K562 (cell line): ENCODE measurements around the gene RAB43. TPM values are rescaled to one million over a fixed set of nuclear protein-coding genes. Genes with fewer than 3 reads are reported as not detected.

ENCODE experiments used
- ARID1B ChIP-seq: fragments of 450-650 bp; IDR thresholded peaks from 2 replicates; pipeline ENCODE4 v1.6.1; 2016; ENCODE audit warnings: antibody characterized with exemption, mild to moderate bottlenecking, inconsistent platforms
- BRD4 ChIP-seq: fragments of 200-600 bp; sonication (generic); IDR thresholded peaks from 2 replicates; pipeline ENCODE4 v1.6.1; 2017; ENCODE audit warnings: inconsistent platforms
- GATAD2B ChIP-seq: fragments of 450-650 bp; IDR thresholded peaks from 2 replicates; pipeline ENCODE4 v1.6.1; 2017; ENCODE audit warnings: mild to moderate bottlenecking, borderline replicate concordance
- HNRNPH1 ChIP-seq: fragments of 200-400 bp; formaldehyde crosslinking; optimal IDR thresholded peaks from 2 replicates; pipeline ENCODE3; 2017; ENCODE audit warnings: low read depth, mild to moderate bottlenecking, low read length, moderate library complexity
- JUND ChIP-seq, 2 experiments: IDR thresholded peaks; 2 replicates in 1 of 2; 3 replicates in 1 of 2; pipeline ENCODE4 v1.6.1; 2011; ENCODE audit warnings: borderline replicate concordance in 2 of 2, low read depth in 2 of 2, low read length in 2 of 2, improper control_type of control experiment in 1 of 2, missing biosample characterization in 1 of 2, missing genetic modification characterization in 1 of 2, missing genetic modification reagents in 1 of 2
- KHSRP ChIP-seq: fragments of 450-650 bp; IDR thresholded peaks from 2 replicates; pipeline ENCODE4 v1.6.1; 2017
- MEF2D ChIP-seq: conservative IDR thresholded peaks from 2 replicates; pipeline ENCODE4 v1.6.1; 2016; ENCODE audit warnings: low read depth, missing genetic modification characterization, missing compliant biosample characterization
- MITF ChIP-seq: IDR thresholded peaks from 2 replicates; pipeline ENCODE4 v1.6.1; 2014; ENCODE audit warnings: antibody characterized with exemption
- NFIC ChIP-seq: fragments of 450-650 bp; IDR thresholded peaks from 2 replicates; pipeline ENCODE4 v1.6.1; 2017; ENCODE audit warnings: mild to moderate bottlenecking, inconsistent platforms
- RNF2 ChIP-seq: sonication (generic); IDR thresholded peaks from 2 replicates; pipeline ENCODE4 v1.6.1; 2016
- SMARCB1 ChIP-seq: IDR thresholded peaks from 2 replicates; pipeline ENCODE4 v1.6.1; 2011; ENCODE audit warnings: improper control_type of control experiment, low read depth; ENCODE audit not compliant: insufficient read length
- SMARCC2 ChIP-seq: fragments of 450-650 bp; IDR thresholded peaks from 2 replicates; pipeline ENCODE4 v1.6.1; 2017; ENCODE audit warnings: antibody characterized with exemption, moderate library complexity, mild to moderate bottlenecking, low read depth
- SPI1 ChIP-seq: IDR thresholded peaks from 2 replicates; pipeline ENCODE4 v1.6.1; 2011; ENCODE audit warnings: low read depth, low read length, control low read depth, borderline replicate concordance
- TBL1XR1 ChIP-seq, 2 experiments: IDR thresholded peaks; 2 replicates each; pipeline ENCODE4 v1.6.1; 2012; ENCODE audit warnings: improper control_type of control experiment in 2 of 2, low read length in 2 of 2, mild to moderate bottlenecking in 1 of 2
- TCF7 ChIP-seq: sonication (generic); IDR thresholded peaks from 2 replicates; pipeline ENCODE4 v1.6.1; 2016; ENCODE audit warnings: antibody characterized with exemption, borderline replicate concordance
- TFAP4 ChIP-seq: sonication (generic); formaldehyde crosslinking; IDR thresholded peaks from 2 replicates; pipeline ENCODE4 v1.8.0; 2022; ENCODE audit warnings: missing genetic modification reagents, mild to moderate bottlenecking, moderate library complexity, borderline replicate concordance
- TOE1 ChIP-seq, 2 experiments: fragments of 450-650 bp in 1 of 2; sonication (generic) in 1 of 2; formaldehyde crosslinking in 1 of 2; IDR thresholded peaks; 2 replicates each; pipeline versions ENCODE4 v1.7.1 to v1.8.0; 2016 to 2022; ENCODE audit warnings: borderline replicate concordance in 2 of 2, mild to moderate bottlenecking in 2 of 2, antibody characterized with exemption in 1 of 2, inconsistent platforms in 1 of 2, low read depth in 1 of 2, missing genetic modification reagents in 1 of 2, moderate library complexity in 1 of 2
- ZBTB8A ChIP-seq: fragments of 450-650 bp; IDR thresholded peaks from 2 replicates; pipeline ENCODE4 v1.6.1; 2018; ENCODE audit warnings: mild to moderate bottlenecking, moderate library complexity; ENCODE audit not compliant: partially characterized antibody
- ZEB2 ChIP-seq: fragments of 450-650 bp; IDR thresholded peaks from 2 replicates; pipeline ENCODE4 v1.6.1; 2016
- ZNF133 ChIP-seq: fragments of 250-450 bp; sonication (Bioruptor Pico); IDR thresholded peaks from 2 replicates; pipeline ENCODE4 v1.4.0; 2020; ENCODE audit warnings: mild to moderate bottlenecking
- ZNF134 ChIP-seq: fragments of 250-450 bp; sonication (Bioruptor Pico); conservative IDR thresholded peaks from 2 replicates; pipeline ENCODE4 v1.4.0; 2020
- ZNF24 ChIP-seq: fragments of 450-650 bp; IDR thresholded peaks from 2 replicates; pipeline ENCODE4 v1.6.1; 2016
- ZNF707 ChIP-seq: fragments of 250-450 bp; sonication (Bioruptor Pico); conservative IDR thresholded peaks from 2 replicates; pipeline ENCODE4 v1.8.0; 2022; ENCODE audit warnings: inconsistent platforms, mild to moderate bottlenecking, moderate library complexity
- polyA plus RNA-seq, 8 experiments: library from polyadenylated mRNA; depleted of rRNA in 4 of 8; stranded (reverse) in 5 of 8; unstranded in 3 of 8; fragments of >200 nt; fragmentation: Nextera tagmentation in 2 of 8; fragmentation: Illumina TruSeq in 1 of 8; extraction: Ambion mirVana in 2 of 8; extraction: Trizol in 1 of 8; gene quantifications; 2 replicates each; pipeline versions ENCODE4 v1.2.1 to v1.2.3, GENCODE V29; 2011 to 2014; ENCODE audit warnings: inconsistent platforms in 1 of 8, missing spikeins in 1 of 8
- total RNA-seq, 7 experiments: library from RNA; depleted of rRNA in 6 of 7; stranded (reverse); fragments of >200 nt in 6 of 7; fragmentation: Illumina TruSeq in 2 of 7; extraction: Trizol in 2 of 7; gene quantifications; 2 replicates each; pipeline versions ENCODE4 v1.2.1 to v1.2.3, GENCODE V29; 2011 to 2021; ENCODE audit warnings: low replicate concordance in 1 of 7
- TF ChIP-seq, protein P1 (sequence below): fragments of 150-350 bp; IDR thresholded peaks from 2 replicates; pipeline ENCODE4 v1.6.1; 2014; ENCODE audit warnings: low read depth, mild to moderate bottlenecking, low read length, borderline replicate concordance

RAB43 gene
- total and polyA plus RNA-seq, 9 of the 15 experiments (the other 6 are each of a cell fraction or from before 2014, with no cell fraction given), result 0.04 to 6.8 (median 1.7) TPM; not detected in 2

GRCh38 chr3:129054605-129055104, 66.9 kb downstream of the RAB43 start (continued):
- TF ChIP-seq TCF7 (no peak), KHSRP (peak; percentile 53; the same call in 1 of the 2 replicates), MEF2D (tag) (peak; percentile 46; the same call in 1 of the 2 replicates), ZEB2 (no peak), JUND (IDR thresholded peaks at IDR 0.05; ENCODE audit: borderline replicate concordance, low read depth, low read length) (peak; percentile 47; the same call in 1 of the 2 replicates), JUND (tag; IDR thresholded peaks at IDR 0.05; ENCODE audit: borderline replicate concordance, low read depth, low read length) (no peak; the same call in 2 of the 3 replicates), ZBTB8A (no peak), RNF2 (peak; percentile 67; the same call in 1 of the 2 replicates), TFAP4 (no peak; the same call in 1 of the 2 replicates), NFIC (peak; percentile 94), TBL1XR1 (IDR thresholded peaks at IDR 0.05; ENCODE audit: low read length in 2 of 2) (peak; percentile 59 to 87; a peak in 2 of 4 replicates), SMARCB1 (no peak), SMARCC2 (peak; percentile 83), SPI1 (no peak), ZNF707 (CRISPR knock-in tag) (no peak), BRD4 (no peak), HNRNPH1 (no peak), ZNF134 (CRISPR knock-in tag) (no peak), GATAD2B (peak; percentile 51; the same call in 1 of the 2 replicates), ZNF24 (peak; percentile 15; the same call in 1 of the 2 replicates), ARID1B (peak; percentile 97), MITF (no peak), TOE1 (IDR thresholded peaks at IDR 0.05; ENCODE audit: borderline replicate concordance) (no peak; the same call in 1 of the 2 replicates), TOE1 (CRISPR knock-in tag; IDR thresholded peaks at IDR 0.05; ENCODE audit: borderline replicate concordance, low read depth) (no peak), ZNF133 (CRISPR knock-in tag) (no peak)
- TF ChIP-seq, protein P1, sequence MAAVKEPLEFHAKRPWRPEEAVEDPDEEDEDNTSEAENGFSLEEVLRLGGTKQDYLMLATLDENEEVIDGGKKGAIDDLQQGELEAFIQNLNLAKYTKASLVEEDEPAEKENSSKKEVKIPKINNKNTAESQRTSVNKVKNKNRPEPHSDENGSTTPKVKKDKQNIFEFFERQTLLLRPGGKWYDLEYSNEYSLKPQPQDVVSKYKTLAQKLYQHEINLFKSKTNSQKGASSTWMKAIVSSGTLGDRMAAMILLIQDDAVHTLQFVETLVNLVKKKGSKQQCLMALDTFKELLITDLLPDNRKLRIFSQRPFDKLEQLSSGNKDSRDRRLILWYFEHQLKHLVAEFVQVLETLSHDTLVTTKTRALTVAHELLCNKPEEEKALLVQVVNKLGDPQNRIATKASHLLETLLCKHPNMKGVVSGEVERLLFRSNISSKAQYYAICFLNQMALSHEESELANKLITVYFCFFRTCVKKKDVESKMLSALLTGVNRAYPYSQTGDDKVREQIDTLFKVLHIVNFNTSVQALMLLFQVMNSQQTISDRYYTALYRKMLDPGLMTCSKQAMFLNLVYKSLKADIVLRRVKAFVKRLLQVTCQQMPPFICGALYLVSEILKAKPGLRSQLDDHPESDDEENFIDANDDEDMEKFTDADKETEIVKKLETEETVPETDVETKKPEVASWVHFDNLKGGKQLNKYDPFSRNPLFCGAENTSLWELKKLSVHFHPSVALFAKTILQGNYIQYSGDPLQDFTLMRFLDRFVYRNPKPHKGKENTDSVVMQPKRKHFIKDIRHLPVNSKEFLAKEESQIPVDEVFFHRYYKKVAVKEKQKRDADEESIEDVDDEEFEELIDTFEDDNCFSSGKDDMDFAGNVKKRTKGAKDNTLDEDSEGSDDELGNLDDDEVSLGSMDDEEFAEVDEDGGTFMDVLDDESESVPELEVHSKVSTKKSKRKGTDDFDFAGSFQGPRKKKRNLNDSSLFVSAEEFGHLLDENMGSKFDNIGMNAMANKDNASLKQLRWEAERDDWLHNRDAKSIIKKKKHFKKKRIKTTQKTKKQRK, result no peak
